Activated gamma-delta T cell treated with anti-CD3 and anti-CD28 coated beads, Interleukin-2, amount 50 U/mL, for 16 hours (primary cell): ENCODE results near the gene USP24.

ENCODE experiments used
- DNase-seq: peaks from one replicate; pipeline ENCODE4 v3.0.0-alpha.2; 2020; ENCODE audit warnings: low read depth

Gene USP24

DNA sequence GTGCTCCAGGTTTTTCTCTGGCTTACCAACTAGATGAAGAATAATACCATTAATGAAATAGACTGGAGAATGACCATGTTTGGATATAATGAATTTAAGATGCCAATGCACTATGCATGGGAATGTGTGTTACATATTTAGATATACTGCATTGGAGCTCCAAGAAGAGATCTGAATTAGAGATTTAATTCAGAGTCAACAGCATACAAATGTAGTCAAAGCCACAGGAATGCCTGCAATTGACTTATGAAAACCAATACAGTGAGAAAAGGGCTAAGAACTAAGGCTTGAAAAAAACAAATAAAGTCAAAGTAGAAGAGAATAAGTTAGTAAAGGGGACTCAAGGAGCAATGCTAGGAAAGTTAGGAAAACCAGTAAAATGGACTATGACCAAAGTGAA is 59.1 kb downstream of the USP24 start:
- no peak for DNase-seq

DNA sequence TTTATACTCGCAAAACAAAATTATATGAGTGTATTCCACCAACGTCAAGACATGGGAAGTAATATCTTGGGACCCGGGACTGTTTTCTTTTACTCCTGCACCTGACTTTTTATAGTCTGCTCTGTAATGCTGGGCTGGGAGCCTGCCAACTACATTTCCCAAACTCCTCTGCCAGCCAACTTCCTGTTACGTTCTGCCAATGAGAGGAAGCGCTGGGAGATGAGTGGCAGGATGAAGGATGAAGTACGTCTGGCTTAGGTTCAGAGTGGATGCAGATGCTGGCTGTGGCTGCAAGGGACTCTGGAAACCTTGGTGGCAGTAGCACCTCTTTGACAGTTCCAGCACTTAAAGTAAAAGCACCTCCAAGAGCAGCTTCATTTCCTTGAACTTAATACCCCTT is 59.6 kb downstream of the USP24 start:
- no peak for DNase-seq

DNA sequence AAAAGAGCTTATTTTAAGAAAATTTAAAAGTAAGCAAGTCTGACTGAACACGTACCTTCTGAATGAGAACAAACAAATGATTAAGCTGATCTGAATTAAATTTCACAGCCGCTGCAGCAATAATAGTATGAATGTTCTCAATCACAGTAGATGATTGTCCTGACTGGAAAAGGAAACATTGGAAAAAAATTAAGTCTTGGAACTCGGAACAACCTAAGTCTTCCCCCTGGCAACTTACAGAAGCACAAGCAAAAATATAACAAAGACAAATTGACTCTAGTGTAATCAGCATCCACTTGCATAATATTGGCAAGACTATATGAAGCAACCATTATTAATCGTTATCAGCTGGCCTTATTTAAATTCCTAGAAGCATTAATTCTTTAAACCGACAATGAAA is 60.5 kb downstream of the USP24 start:
- no peak for DNase-seq

DNA sequence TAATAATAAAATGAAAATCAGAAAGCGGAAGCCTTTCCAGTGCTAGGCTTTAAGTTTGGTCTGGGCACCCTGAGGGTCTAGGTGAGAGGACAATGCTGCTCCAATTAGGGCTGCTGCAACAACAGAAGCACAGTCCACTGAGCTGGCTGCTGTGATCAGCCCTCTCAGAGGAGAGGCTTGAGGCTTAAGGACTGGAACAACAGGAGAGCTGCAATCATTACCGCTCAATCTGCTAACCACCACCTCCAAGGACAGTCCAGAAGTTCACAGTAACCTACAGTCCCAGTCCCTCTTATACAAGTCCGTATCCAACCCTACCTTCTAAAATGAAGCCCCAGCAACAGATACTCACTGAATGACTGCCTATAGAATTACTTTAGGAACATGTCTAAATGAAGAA is 62.1 kb downstream of the USP24 start:
- no peak for DNase-seq

DNA sequence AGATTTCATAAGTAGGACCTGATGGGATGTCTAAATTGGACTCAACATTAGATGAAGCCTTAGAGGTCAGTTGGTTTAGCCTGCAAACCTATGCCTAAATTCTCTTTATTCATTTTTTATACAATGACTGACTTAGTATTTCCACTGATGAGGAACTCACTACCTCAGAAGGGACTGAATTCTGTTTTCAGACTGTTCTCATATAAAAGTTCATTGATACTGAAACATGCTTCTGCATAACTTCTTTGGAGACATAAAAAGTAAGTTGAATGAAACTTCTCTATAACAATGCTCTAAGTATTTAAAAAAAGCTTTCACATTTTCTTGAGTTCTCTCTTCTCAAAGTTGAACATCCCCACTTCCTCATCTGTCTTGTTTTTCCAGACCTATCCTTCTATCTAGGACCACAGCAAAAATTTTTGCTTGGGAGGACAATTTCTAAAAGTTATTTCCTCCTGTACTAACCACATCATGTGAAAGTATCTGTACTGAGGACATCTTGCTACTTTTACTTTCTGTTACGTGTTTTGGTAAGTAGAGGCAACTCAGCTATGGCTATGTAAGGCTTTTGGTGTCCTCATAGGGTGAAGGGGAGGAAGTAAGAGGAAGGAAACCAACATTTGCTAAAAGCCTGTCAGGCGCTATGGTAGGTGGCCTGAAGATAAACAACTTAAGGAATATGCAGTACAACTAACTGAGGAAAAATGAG is 64.1 kb downstream of the USP24 start:
- DNase-seq = no peak

DNA sequence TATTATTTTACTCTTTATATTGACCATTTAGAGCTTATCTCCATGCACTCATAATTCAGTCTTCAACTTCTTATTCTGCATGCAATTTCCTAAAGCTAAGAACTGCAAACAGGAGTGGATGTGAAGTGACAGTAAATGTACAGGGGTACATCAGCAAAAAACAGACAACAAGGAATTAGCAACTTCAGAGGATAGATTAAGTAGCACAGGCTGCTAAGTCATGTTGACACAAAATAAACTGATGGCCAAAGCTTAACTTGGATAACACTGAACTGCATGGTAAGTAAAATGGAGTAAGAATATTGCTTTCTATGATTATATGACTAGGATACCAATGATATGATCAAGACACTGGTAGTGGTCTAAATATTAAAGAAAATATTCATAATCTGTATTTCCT is 66.5 kb downstream of the USP24 start:
- no peak for DNase-seq

DNA sequence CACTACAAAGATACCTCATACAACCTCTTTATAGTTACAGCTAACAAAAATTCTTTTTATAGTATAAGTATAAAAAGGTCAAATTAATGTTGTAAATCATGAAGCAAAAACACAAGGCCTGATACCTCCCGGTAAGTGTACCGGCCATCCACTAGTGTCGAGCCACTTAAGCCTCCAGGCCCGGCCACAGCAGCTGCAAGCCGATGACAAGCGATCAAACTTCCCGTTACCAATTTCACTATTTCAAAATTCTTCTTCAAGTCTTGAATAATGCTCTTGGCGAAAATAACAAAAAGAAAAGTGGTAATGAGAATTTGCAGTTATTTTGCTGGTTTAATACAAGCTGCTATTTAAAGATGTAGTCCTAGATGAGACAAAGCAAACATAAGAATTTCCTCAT is 67.6 kb downstream of the USP24 start:
- no peak for DNase-seq

DNA sequence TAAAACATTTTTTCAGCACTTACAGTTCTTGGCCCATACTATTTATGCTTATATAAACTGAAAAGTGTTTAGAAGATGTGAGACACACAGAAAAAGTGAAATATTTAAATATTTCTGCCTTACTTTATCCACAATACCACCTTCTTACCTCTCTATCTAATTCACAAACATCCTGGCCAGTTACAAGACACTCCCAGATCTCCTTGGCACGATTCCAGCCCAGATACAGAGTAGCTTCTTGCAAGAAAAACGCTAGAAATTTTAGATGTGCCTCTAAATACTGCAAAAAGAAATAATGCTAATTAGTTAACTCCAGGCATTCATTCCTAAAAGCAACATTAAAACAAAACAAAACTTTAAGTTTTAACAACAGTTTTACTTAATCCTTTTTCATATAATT is 68.4 kb downstream of the USP24 start:
- no peak for DNase-seq

DNA sequence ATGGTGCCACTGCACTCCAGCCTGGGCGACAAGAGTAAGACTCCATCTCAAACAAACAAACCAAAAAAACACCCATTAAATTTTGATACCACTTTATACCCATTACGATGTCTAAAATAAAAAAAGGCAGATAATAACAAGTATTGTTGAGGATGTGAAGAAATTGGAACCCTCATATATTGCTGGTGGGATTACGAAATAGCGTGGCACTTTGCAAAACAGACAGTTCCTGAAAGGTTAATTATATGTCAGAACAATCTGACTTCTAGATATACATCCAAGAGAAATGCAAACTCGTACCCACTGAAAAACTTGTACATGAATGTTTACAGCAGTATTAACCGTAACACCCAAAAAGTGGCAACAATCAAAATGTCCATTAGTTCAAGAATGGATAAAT is 70.3 kb downstream of the USP24 start:
- no peak for DNase-seq

DNA sequence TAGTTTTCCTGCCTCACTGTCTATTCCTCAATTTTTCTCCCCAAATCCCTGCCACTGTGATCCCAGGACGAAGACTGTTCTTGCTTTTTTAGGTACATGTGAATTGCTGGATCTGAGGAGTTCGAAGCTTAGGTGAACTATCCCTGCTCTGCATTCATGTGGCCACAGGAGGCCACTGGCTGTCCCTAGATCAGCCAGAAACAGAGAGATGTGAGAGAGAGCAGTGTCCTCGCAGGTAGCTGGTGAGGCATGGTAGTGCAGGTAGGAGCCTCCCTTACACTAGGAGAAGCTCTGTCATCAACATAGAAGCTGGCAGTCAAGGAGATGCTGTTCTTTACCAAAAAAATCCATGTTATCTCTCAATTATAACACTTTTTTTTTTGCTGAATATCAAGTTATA is 71.5 kb downstream of the USP24 start:
- no peak for DNase-seq

DNA sequence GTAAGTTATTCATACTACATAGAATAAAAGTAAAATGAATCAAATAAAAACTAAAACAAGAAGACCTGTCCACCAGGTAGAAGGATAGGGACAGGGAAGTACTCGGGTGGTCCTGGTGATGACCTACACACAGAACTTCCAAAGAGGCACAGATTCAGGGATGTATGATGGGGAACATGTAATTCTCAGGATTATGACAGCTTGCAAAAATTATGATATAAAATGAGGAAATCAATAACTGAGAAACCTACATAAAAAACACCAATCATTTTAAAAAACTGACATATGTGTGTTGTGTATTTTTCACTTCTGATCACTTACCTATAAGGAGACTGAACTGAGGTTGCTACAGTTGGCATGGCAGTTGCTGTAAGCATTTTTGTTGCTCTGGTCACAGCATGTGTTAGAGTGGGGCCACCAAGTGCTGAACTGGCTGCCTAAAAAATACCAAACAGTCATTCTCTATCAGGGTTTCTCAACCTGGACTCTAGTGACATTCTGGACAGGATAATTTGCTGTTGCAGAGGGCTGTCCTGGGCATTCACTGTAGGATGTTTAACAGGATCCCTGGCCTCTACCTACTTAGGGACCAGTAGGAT is 73.8 kb downstream of the USP24 start:
- DNase-seq = no peak

DNA sequence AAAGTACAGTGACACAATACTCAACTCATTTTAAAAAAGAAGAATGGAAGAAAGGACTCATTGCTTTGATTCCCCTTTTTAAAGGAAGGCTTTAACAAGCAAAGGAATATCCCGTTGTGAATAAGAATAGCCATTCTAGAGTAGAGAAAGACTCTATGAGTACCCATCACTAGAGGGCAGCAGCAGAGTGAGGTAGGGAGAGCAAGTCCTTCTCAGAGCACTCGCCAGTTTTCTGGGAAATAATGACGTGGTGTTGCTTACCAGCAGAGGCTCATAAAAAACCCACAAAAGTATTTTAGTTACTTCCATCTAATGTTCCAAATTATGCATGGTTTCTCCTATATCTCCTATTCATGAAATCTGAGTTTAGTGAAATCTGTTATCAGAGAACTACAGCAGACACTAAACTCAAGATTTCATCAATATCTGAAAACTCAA is 74.6 kb downstream of the USP24 start:
- DNase-seq = peak; percentile 65

DNA sequence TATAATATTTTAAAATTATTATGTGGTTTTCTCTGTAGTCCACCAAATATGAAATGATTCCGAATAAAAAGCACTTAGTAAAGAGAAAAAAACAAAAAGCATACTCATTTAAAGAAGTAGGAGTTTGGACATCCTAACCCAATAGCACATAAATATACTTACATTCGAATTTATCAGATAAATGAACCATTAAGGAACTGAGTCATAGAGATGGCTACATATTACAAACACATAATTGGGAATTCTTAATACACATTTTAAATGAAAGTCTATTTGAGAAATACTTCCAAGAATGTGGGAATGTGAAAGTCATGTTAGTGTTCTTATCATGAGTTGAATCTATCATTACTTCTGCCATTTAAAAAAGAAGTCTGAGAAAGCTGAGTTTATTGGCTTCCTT is 75.0 kb downstream of the USP24 start:
- no peak for DNase-seq

DNA sequence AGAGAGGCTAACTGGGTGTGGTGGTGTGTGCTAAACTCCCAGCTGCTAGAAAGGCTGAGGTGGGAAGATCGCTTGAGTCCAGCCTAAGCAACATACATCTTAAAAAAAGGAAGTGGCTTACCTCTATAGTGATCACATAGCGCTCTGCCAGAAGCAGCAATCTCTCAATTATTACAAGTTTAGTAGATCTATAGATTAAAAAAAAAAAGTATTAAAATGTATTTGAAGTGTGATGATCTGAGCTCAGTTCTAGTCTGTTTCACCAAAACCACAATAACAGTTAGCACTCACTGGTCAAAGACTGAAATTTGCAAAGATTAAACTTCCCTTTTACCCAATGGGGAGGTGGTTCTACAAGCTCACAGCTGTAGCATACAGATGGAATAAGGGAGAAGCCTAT is 76.3 kb downstream of the USP24 start:
- DNase-seq = no peak

DNA sequence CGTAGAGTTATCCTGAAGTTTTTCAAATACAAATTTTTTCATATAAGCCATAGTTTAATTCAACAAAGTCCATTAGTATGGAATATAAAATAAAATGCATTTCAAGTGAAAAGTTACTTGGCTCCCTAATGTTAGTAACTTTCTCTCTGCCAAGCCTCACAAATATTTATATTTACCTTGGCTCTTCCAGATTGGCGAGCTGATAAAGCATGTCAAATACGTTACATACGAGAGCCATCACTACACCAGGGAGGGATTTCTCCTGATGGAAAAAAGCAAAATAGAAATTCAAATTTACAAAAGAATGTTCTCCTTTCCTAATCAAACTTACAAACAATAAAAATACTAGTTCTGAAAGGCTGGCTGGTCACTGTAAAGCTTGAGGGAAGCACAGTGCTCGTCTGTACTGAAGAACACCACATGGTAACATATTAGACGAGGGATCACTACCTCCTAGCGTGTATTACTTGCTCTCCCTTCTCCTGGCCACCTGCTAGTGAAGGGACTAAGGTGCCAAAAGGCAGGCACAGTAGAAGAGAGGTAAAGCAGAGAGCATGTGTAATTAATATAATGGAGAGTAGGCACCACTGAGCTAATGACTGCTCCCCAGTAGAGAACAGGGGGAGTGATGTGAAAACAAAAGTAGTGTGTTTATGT is 80.9 kb downstream of the USP24 start:
- no peak for DNase-seq

DNA sequence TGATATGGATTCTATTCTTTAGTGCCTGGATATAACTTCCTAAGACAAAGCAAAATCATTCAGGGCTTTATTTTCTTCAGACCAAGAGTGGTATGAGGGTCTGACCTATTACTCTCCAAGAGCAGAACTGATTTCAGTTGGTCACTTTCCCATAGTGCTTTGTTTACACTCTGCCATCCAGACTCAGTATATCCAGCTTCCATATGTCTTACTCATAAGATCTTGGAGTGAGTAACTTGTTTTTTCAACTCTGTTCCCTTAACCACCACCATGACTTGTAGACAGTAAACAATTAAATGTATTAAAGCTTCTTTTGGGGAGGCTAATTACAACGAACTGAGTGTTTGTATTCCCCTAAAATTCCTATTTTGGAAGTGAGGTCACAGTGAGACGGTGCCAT is 83.4 kb downstream of the USP24 start:
- no peak for DNase-seq

DNA sequence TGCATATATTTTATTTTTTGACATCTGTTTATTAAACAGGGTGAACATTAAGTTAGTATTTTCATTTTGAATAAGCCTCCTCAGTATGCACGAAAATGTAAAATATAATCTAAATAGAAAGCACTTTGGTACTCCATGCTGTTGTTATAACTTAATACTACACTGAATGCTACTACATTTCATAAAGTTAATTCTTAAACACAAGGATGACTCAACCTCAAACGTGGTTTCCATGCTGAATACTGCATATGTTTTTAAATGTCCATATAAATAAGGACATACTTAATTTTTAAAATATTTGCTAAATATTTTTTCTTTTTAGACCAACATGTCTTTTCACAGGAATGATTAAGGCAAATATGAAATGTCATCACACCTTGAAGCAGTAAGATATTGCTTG is 83.9 kb downstream of the USP24 start:
- no peak for DNase-seq

DNA sequence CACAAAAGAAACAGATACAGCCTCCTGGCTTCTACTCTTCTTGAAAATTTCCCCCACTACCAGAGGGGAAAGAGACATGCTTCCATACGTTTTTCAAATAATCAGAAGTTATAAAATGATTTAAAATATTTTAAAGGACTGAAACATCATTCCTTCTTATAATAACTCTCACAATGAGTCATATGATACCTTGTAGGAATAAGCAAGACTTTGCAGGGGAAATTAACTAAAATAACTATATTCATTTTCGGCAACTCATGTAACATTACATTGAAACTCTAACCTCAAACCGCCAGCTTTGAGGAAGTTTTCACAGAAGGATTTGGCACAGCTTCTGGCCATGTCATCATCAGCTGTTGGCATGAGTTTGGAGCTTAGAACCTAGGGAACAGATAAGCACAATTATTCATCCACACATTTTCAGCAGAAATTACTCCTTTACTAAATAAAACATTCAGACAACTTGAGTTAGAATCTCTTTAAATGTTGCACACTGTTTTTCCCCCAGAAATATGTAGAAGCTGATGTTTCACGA is 85.9 kb downstream of the USP24 start:
- no peak for DNase-seq

DNA sequence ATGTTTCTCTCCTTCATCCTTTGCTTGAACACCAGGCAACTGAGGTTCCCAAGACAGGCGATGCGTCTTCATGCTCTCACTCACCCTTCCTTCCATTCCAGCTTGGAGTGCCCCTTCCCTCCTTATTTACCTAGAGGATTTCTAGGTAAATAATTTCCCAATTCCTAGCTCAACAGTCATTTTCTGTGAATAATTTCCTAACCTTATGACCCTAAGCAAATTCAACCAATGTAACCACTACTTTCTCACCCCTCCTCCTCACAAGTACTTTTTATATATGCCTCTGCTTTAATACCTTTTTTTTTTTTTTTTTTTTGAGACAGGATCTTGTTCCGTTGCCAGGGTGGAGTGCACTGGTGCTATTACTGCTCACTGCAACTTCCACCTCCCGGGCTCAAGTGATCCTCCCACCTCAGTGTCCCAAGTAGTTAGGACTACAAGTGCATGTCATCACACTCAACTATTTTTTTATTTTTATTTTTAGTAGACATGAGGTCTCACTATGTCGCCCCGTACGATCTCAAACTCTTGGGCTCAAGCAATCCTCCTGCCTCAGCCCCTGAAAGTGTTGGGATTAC is 86.7 kb downstream of the USP24 start:
- no peak for DNase-seq

DNA sequence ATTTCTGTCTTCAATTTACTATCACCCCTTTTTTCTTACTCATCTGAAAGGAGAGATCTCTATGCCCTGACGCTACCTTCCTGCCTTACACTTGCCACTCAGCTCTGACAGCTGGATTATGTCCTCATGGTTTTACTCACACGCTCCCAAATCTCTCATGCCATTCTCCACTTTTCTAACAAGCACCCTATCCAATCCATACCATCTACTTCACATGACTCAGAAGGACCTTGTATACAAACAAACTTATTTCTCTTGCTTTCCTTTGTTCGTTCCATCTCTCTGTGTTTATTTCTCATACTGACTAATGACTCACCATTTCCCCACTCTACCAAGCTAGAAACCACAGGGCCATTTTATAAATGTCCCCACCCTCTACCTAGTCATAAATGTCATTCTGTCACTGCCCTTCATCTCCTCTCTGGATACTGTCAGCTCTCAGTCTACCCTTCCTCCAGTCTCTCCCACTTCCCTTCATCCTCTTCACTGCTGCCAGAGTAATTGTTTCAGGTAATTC is 87.3 kb downstream of the USP24 start:
- no peak for DNase-seq

DNA sequence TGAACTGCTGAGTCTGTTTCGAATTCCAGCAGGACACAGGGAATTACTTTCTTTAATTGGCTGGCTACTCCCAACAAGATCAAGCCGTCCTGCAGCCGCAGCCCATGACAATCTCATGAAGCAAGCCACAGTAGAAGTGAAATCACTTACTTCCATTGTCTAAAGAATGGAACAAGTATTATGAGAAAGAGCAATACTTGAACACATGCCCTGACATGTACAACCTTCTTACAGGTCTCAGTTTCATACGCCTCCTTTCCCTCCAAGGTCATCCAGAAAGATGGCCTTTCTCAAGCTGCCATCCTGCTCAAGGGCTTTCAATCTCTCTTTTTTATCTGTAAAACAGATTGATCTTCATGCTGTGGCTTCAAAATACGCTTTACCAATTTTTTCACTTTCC is 90.7 kb downstream of the USP24 start:
- no peak for DNase-seq

DNA sequence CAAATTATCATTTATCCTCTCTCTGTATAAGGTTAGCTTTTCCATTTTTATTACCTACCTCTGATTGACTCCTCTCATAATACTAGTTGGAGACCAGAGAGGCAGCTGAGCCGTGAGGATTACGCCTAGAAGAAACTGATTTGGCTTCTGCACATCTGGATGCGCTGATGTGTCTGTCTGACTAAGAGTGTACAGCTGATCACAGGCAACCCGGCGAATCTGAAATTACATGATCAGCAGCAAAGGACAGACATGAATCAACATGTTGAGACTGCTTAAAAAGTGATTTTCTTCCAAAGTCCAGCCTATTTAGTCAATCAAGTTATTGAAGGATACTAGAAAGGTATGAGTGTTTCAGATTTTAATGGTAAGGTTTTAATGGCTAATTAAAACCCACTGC is 94.6 kb downstream of the USP24 start:
- no peak for DNase-seq
